Right atrium auricular region (tissue), 2 donors: ENCODE measurements around the gene MGAT5B. TPM values are rescaled to one million over a fixed set of nuclear protein-coding genes. Genes with fewer than 3 reads are reported as not detected.

Experiments
- DNase-seq: peaks from one replicate; pipeline ENCODE4 v3.0.0-alpha.2; 2019; ENCODE audit warnings: low spot score
- H3K27ac ChIP-seq, 2 donors: fragments of 200-600 bp; sonication (generic); 1 replicate in 1 of 2; 2 replicates in 1 of 2; pipeline ENCODE4 v1.5.1; 2016 to 2019
- H3K27me3 ChIP-seq, 2 donors: fragments of 200-600 bp; sonication (generic); one replicate each; pipeline versions ENCODE4 v1.5.1 to v1.6.0; 2017 to 2019
- H3K36me3 ChIP-seq: fragments of 200-600 bp; sonication (generic); one replicate; pipeline ENCODE4 v1.5.1; 2016
- H3K4me1 ChIP-seq, 2 donors: fragments of 200-600 bp; sonication (generic); one replicate each; pipeline versions ENCODE4 v1.5.1 to v1.6.0; 2017 to 2019
- H3K4me3 ChIP-seq, 2 donors: fragments of 200-600 bp; sonication (generic); 1 replicate in 1 of 2; 2 replicates in 1 of 2; pipeline ENCODE4 v1.5.1; 2017 to 2019; ENCODE audit warnings: mild to moderate bottlenecking in 1 of 2, moderate library complexity in 1 of 2
- H3K9me3 ChIP-seq, 2 donors: fragments of 200-600 bp; sonication (generic); one replicate each; pipeline ENCODE4 v1.5.1; 2019
- CTCF ChIP-seq, 2 donors: fragments of 200-600 bp; sonication (generic); IDR thresholded peaks; one replicate each; pipeline ENCODE4 v1.5.1; 2019; ENCODE audit warnings: antibody characterized with exemption in 2 of 2
- total RNA-seq, 2 donors: library from RNA; depleted of rRNA; stranded (reverse); fragments of >200 nt; gene quantifications; one replicate each; pipeline ENCODE4 v1.1.0, GENCODE V29; 2016

Gene MGAT5B
- total RNA-seq, 2 donors from 2014 or later, result not detected

- no peaks in the 10 kb centered on the region for H3K9me3 ChIP-seq
- H3K36me3 ChIP-seq, result no peaks in the 10 kb centered on the region
- TF ChIP-seq CTCF (IDR thresholded peaks at IDR 0.05), result no peak
- no peak for DNase-seq
- no peaks in the 10 kb centered on the region for H3K4me1 ChIP-seq
- no peak overlapping the region for H3K4me3 ChIP-seq
- H3K27me3 ChIP-seq, result no peaks in the 10 kb centered on the region
- H3K27ac ChIP-seq, result no peak overlapping the region
Observed at GRCh38 chr17:76940738-76941350, 72.6 kb downstream of the MGAT5B start.

GRCh38 chr17:76943202-76943601 lies 75.0 kb downstream of the MGAT5B start:
- no peaks in the 10 kb centered on the region for H3K36me3 ChIP-seq
- no peaks in the 10 kb centered on the region for H3K4me1 ChIP-seq
- H3K27me3 ChIP-seq, result no peaks in the 10 kb centered on the region
- no peak overlapping the region for H3K4me3 ChIP-seq
- no peak for TF ChIP-seq CTCF (IDR thresholded peaks at IDR 0.05)
- no peaks in the 10 kb centered on the region for H3K9me3 ChIP-seq
- DNase-seq, result no peak
- H3K27ac ChIP-seq, result no peak overlapping the region

DNA sequence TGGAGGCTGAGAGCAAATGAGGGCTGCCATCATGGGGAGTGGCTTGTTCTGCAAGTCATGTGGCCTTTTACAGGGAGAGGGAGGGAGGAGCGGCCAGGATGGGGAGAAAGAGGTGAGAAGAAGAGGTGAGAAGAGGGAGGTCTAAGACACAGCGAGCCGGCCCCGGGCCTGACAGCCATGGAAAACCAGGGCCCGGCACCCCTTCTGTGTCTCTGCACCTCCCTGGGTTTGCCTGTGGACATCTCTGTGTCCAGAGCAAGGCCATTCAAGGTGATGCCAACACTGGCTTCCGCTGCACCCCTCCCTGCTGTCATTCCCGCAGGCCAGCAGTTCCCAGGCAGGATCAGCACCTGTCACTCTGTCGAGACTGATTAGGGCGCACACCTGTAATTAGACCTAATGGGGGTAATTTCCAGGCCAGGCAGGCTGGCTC lies 75.6 kb downstream of the MGAT5B start:
- TF ChIP-seq CTCF (IDR thresholded peaks at IDR 0.05), result no peak
- no peaks in the 10 kb centered on the region for H3K4me1 ChIP-seq
- H3K36me3 ChIP-seq, result no peaks in the 10 kb centered on the region
- H3K27ac ChIP-seq, result no peak overlapping the region
- no peak overlapping the region for H3K4me3 ChIP-seq
- no peaks in the 10 kb centered on the region for H3K27me3 ChIP-seq
- no peaks in the 10 kb centered on the region for H3K9me3 ChIP-seq
- DNase-seq, result no peak

- H3K4me1 ChIP-seq, result no peaks in the 10 kb centered on the region
- TF ChIP-seq CTCF (IDR thresholded peaks at IDR 0.05), result no peak
- no peaks in the 10 kb centered on the region for H3K27me3 ChIP-seq
- no peak for DNase-seq
- H3K9me3 ChIP-seq, result no peaks in the 10 kb centered on the region
- no peaks in the 10 kb centered on the region for H3K36me3 ChIP-seq
- no peak overlapping the region for H3K4me3 ChIP-seq
- no peak overlapping the region for H3K27ac ChIP-seq
Observed at GRCh38 chr17:76944477-76944876, 76.3 kb downstream of the MGAT5B start.

DNA sequence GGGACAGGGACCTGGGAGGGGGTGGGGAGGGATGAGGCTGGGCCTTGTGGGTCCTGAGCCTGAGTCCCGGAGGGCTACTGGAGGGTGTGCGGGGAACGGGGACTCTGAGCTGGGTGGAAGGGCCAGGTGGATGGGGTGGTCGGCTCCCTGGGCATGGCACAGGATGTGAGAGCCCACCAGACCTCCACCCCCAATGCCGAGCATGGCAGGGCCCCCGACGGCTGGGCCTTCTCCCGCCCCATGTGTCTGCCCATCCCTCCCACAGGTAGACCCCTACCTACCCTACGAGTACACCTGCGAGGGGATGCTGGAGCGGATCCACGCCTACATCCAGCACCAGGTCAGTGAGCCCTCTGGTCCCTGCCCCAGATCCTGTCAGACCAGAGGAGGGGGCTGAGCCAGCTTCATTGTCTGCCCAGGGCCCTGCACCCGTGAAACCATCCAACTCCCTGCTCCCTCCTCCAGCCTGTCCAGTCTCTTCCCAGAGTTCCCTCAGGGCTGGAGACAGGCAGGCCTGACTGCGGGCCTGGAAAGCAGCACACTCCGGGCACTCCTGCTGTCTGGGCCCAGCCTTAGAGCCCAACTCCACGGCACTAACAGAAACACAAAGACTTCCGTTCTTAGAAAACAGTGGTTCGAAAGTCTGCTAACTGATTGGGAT lies 78.0 kb downstream of the MGAT5B start:
- DNase-seq, result no peak
- H3K27me3 ChIP-seq, result no peaks in the 10 kb centered on the region
- H3K4me3 ChIP-seq, result no peak overlapping the region
- no peaks in the 10 kb centered on the region for H3K9me3 ChIP-seq
- TF ChIP-seq CTCF (IDR thresholded peaks at IDR 0.05), result no peak
- no peaks in the 10 kb centered on the region for H3K36me3 ChIP-seq
- H3K4me1 ChIP-seq, result no peaks in the 10 kb centered on the region
- no peak overlapping the region for H3K27ac ChIP-seq

GRCh38 chr17:76946772-76947135 lies 78.5 kb downstream of the MGAT5B start:
- no peak for TF ChIP-seq CTCF (IDR thresholded peaks at IDR 0.05)
- no peak for DNase-seq
- no peaks in the 10 kb centered on the region for H3K4me1 ChIP-seq

More at GRCh38 chr17:76946772-76947135, 78.5 kb downstream of the MGAT5B start:
- H3K36me3 ChIP-seq, result no peaks in the 10 kb centered on the region
- H3K9me3 ChIP-seq, result no peaks in the 10 kb centered on the region
- H3K4me3 ChIP-seq, result no peak overlapping the region
- H3K27ac ChIP-seq, result no peak overlapping the region
- H3K27me3 ChIP-seq, result no peaks in the 10 kb centered on the region
